ENCODE results near the gene RABGAP1L.
A peak's percentile ranks its signal among the peaks of the same experiment; 100 is the strongest.

The RABGAP1L gene

GRCh38 chr1:174982971-174983689 is 823.8 kb downstream of the RABGAP1L start:
- DNase-seq, result no peak

GRCh38 chr1:174984952-174985351 is 825.6 kb downstream of the RABGAP1L start:
- no peak for DNase-seq

GRCh38 chr1:174988539-174988938 is 829.2 kb downstream of the RABGAP1L start:
- DNase-seq, result no peak

GRCh38 chr1:174988986-174989385 is 829.7 kb downstream of the RABGAP1L start:
- DNase-seq, result no peak

GRCh38 chr1:174989536-174990220 is 830.4 kb downstream of the RABGAP1L start:
- DNase-seq, result no peak

GRCh38 chr1:174990382-174990999 is 831.2 kb downstream of the RABGAP1L start:
- DNase-seq, result peak; percentile 37

- DNase-seq, result no peak
Observed at GRCh38 chr1:174991473-174991872, 832.2 kb downstream of the RABGAP1L start.

- no peak for DNase-seq
Observed at GRCh38 chr1:174995121-174995520, 835.8 kb downstream of the RABGAP1L start.

GRCh38 chr1:174995916-174996315 is 836.6 kb downstream of the RABGAP1L start:
- DNase-seq, result no peak

GRCh38 chr1:174996476-174996875 is 837.2 kb downstream of the RABGAP1L start:
- no peak for DNase-seq

GRCh38 chr1:174997041-174997440 is 837.7 kb downstream of the RABGAP1L start:
- DNase-seq, result no peak

GRCh38 chr1:174998569-174999215 is 839.4 kb downstream of the RABGAP1L start:
- peak; percentile 43 for DNase-seq

GRCh38 chr1:174999216-174999935 is 840.1 kb downstream of the RABGAP1L start:
- peak; percentile 96 for DNase-seq

GRCh38 chr1:174999936-175000696 is 840.8 kb downstream of the RABGAP1L start, which contains the start of gene CACYBP:
Gene CACYBP, plus strand, starts transcription at chr1:174999947. Its CDS starts 234 bp downstream, at chr1:175000181.
- no peak for DNase-seq

GRCh38 chr1:175000697-175001187 is 841.4 kb downstream of the RABGAP1L start:
- DNase-seq, result no peak

GRCh38 chr1:175002910-175003517 is 843.7 kb downstream of the RABGAP1L start:
- DNase-seq, result no peak

GRCh38 chr1:175003521-175003920 is 844.2 kb downstream of the RABGAP1L start:
- DNase-seq, result no peak

GRCh38 chr1:175005085-175005783 is 845.9 kb downstream of the RABGAP1L start:
- DNase-seq, result no peak

GRCh38 chr1:175009532-175009931 is 850.2 kb downstream of the RABGAP1L start:
- DNase-seq, result no peak

GRCh38 chr1:175013445-175013844 is 854.1 kb downstream of the RABGAP1L start:
- DNase-seq, result no peak

- DNase-seq, result no peak
Observed at GRCh38 chr1:175015243-175015642, 855.9 kb downstream of the RABGAP1L start.

All from DMS 273 treated with DMSO at 0.1 percent for 48 hours (cell line).